Fibroblast of lung (primary cell): ENCODE measurements around the gene ZCCHC2. TPM values are rescaled to one million over a fixed set of nuclear protein-coding genes. Genes with fewer than 3 reads are reported as not detected.

ENCODE experiments used
- DNase-seq, 2 donors: peaks; one replicate each; pipeline versions ENCODE4 v3.0.0 to v3.0.0-alpha.2; 2010; ENCODE audit warnings: low read depth in 2 of 2
- H2AFZ ChIP-seq: 2 replicates; pipeline ENCODE4 v1.5.1; 2012; ENCODE audit warnings: low read length, control low read depth, inconsistent platforms
- H3K27ac ChIP-seq: 2 replicates; pipeline ENCODE4 v1.5.1; 2011; ENCODE audit warnings: low read length, control low read depth; ENCODE audit not compliant: insufficient read depth
- H3K27me3 ChIP-seq: 2 replicates; pipeline ENCODE4 v1.5.1; 2011; ENCODE audit warnings: mild to moderate bottlenecking, low read length; ENCODE audit not compliant: control insufficient read depth, insufficient read depth
- H3K36me3 ChIP-seq: 2 replicates; pipeline ENCODE4 v1.5.1; 2011; ENCODE audit warnings: low read length; ENCODE audit not compliant: control insufficient read depth, insufficient read depth
- H3K4me1 ChIP-seq: 2 replicates; pipeline ENCODE4 v1.5.1; 2011; ENCODE audit warnings: low read length; ENCODE audit not compliant: control insufficient read depth, insufficient read depth; ENCODE audit errors: extremely low read depth
- H3K4me2 ChIP-seq: 2 replicates; pipeline ENCODE4 v1.5.1; 2011; ENCODE audit warnings: low read length, control low read depth; ENCODE audit not compliant: insufficient read depth; ENCODE audit errors: extremely low read depth
- H3K4me3 ChIP-seq, 4 experiments: fragments of 200-600 bp in 1 of 4; sonication (generic) in 1 of 4; replicated peaks in 1 of 4; 2 replicates each; pipeline ENCODE4 v1.5.1; 2011 to 2016; ENCODE audit warnings: low read length in 4 of 4, low read depth in 3 of 4, mild to moderate bottlenecking in 3 of 4, control low read depth in 2 of 4, inconsistent platforms in 1 of 4, mixed read lengths in 1 of 4; ENCODE audit not compliant: insufficient read depth in 1 of 4; ENCODE audit errors: control extremely low read depth in 1 of 4
- H3K79me2 ChIP-seq: 2 replicates; pipeline ENCODE4 v1.5.1; 2012; ENCODE audit warnings: mild to moderate bottlenecking, low read length, inconsistent platforms; ENCODE audit not compliant: control insufficient read depth, insufficient read depth
- H3K9ac ChIP-seq: 2 replicates; pipeline ENCODE4 v1.5.1; 2011; ENCODE audit warnings: mild to moderate bottlenecking, low read length, control low read depth; ENCODE audit not compliant: insufficient read depth
- H3K9me3 ChIP-seq: 2 replicates; pipeline ENCODE4 v1.5.1; 2012; ENCODE audit warnings: low read depth, low read length; ENCODE audit not compliant: control insufficient read depth, insufficient read depth
- H4K20me1 ChIP-seq: 2 replicates; pipeline ENCODE4 v1.5.1; 2011; ENCODE audit warnings: low read length; ENCODE audit not compliant: control insufficient read depth, insufficient read depth; ENCODE audit errors: extremely low read depth
- CTCF ChIP-seq, 2 donors: IDR thresholded peaks in 1 of 2; conservative IDR thresholded peaks in 1 of 2; 1 replicate in 1 of 2; 2 replicates in 1 of 2; pipeline ENCODE4 v1.5.1; 2011 to 2012; ENCODE audit warnings: low read length in 2 of 2, control low read depth in 1 of 2, inconsistent platforms in 1 of 2, low read depth in 1 of 2, mild to moderate bottlenecking in 1 of 2
- EZH2 ChIP-seq: IDR thresholded peaks from 2 replicates; pipeline ENCODE4 v1.5.1; 2012; ENCODE audit warnings: low read length, control low read depth, mild to moderate bottlenecking; ENCODE audit errors: missing control alignments
- polyA plus RNA-seq, 2 donors: library from polyadenylated mRNA; depleted of rRNA in 1 of 2; stranded (reverse) in 1 of 2; unstranded in 1 of 2; fragments of >200 nt; gene quantifications; 2 replicates each; pipeline ENCODE4 v1.2.1, GENCODE V29; 2011 to 2012; ENCODE audit warnings: missing spikeins in 1 of 2
- total RNA-seq: library from RNA; depleted of rRNA; stranded (reverse); fragments of >200 nt; gene quantifications from 2 replicates; pipeline ENCODE4 v1.2.1, GENCODE V29; 2014

The ZCCHC2 gene
- total and polyA plus RNA-seq, 2 donors (not counting 1 experiment from before 2014, with no cell fraction given) = 5.3 to 10.9 TPM

GRCh38 chr18:62555135-62555534 lies 32.3 kb downstream of the ZCCHC2 start:
- H3K27ac ChIP-seq = no peak overlapping the region
- no peak overlapping the region for H3K9ac ChIP-seq
- H3K4me2 ChIP-seq = no peak overlapping the region
- no peak overlapping the region for H2AFZ ChIP-seq
- H3K4me3 ChIP-seq = no peak overlapping the region
- no peaks in the 10 kb centered on the region for H3K79me2 ChIP-seq
- H3K4me1 ChIP-seq = no peaks in the 10 kb centered on the region
- H3K36me3 ChIP-seq = peaks cover 6% of the 10 kb centered on the region
- TF ChIP-seq CTCF (conservative IDR thresholded peaks at IDR 0.05 in 1 of 2, IDR thresholded peaks at IDR 0.05 in 1 of 2; ENCODE audit: low read depth in 1 of 2, low read length in 2 of 2) (no peak), EZH2 (no peak)
- no peaks in the 10 kb centered on the region for H4K20me1 ChIP-seq
- no peaks in the 10 kb centered on the region for H3K9me3 ChIP-seq
- peak; percentile 31 to 49 for DNase-seq
- no peaks in the 10 kb centered on the region for H3K27me3 ChIP-seq

GRCh38 chr18:62556397-62556796 lies 33.6 kb downstream of the ZCCHC2 start:
- DNase-seq = no peak
- TF ChIP-seq CTCF (conservative IDR thresholded peaks at IDR 0.05 in 1 of 2, IDR thresholded peaks at IDR 0.05 in 1 of 2; ENCODE audit: low read depth in 1 of 2, low read length in 2 of 2) (no peak), EZH2 (no peak)
- H4K20me1 ChIP-seq = no peaks in the 10 kb centered on the region
- H3K27ac ChIP-seq = no peak overlapping the region
- H3K36me3 ChIP-seq = peaks cover 2% of the 10 kb centered on the region
- no peaks in the 10 kb centered on the region for H3K4me1 ChIP-seq
- H2AFZ ChIP-seq = no peak overlapping the region
- H3K9me3 ChIP-seq = no peaks in the 10 kb centered on the region
- H3K4me3 ChIP-seq = no peak overlapping the region
- H3K79me2 ChIP-seq = no peaks in the 10 kb centered on the region
- no peaks in the 10 kb centered on the region for H3K27me3 ChIP-seq
- H3K9ac ChIP-seq = no peak overlapping the region
- H3K4me2 ChIP-seq = no peak overlapping the region

- H3K9me3 ChIP-seq = no peaks in the 10 kb centered on the region
- no peak overlapping the region for H3K27ac ChIP-seq
- H3K27me3 ChIP-seq = no peaks in the 10 kb centered on the region
- H3K9ac ChIP-seq = no peak overlapping the region
- no peaks in the 10 kb centered on the region for H3K79me2 ChIP-seq
- no peak overlapping the region for H3K4me3 ChIP-seq
- DNase-seq = no peak
- H2AFZ ChIP-seq = no peak overlapping the region
- TF ChIP-seq EZH2 = no peak
- TF ChIP-seq CTCF (conservative IDR thresholded peaks at IDR 0.05 in 1 of 2, IDR thresholded peaks at IDR 0.05 in 1 of 2; ENCODE audit: low read depth in 1 of 2, low read length in 2 of 2) = no peak
- no peaks in the 10 kb centered on the region for H3K36me3 ChIP-seq
- H4K20me1 ChIP-seq = no peaks in the 10 kb centered on the region
- H3K4me1 ChIP-seq = no peaks in the 10 kb centered on the region
- no peak overlapping the region for H3K4me2 ChIP-seq
These were observed 35.3 kb downstream of the ZCCHC2 start for GRCh38 chr18:62558015-62558663.
